ENCODE measurements around the gene COA8. TPM values are rescaled to one million over a fixed set of nuclear protein-coding genes. Genes with fewer than 3 reads are reported as not detected.

Gene COA8
- total RNA-seq, 1 donor from 2014 or later, result 45.2 TPM

DNA sequence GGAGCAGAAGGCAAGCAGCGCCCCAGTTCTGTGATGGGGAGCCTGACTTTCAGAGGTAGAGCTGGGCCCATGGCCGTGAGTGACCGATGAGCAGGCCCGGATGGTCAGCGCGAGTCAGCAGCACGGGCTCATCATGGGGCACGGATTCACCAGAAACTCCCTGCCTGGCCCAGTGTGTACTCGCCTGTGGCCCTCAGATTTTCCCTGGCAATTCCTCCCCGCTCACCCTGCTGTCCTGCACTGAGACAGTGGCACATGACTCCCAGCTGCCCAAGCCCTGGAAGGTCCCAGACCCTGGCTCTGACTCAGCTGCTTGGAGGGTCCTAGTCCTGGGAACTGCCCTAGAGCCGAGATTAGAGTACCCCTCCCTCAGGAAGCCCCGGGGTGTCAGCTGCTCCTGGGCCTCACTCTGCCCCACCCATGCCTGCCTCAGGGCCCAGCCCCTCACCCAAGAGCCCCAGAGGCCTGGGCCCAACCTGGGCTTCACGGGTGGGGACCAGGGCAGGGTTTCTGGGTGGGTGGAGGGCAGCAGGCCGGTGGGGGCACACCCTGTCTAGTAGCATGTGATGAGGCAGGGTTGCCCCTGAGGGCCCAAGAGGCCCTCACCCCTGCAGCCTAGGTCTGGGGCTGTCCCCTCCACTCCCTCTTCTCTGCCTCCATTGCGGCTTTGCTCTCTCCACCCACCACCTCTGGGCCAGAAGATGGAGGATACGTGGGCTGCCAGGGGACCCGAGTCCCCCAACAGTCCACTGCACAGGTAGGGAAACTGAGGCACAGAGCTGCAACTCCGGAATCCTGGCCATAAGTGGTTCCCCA is 25.4 kb upstream of the COA8 start:
- Mint-ChIP-seq H3K36me3 (ENCODE audit: low read depth, unreplicated experiment) (no peaks in the 10 kb centered on the region), H3K4me3 (ENCODE audit: unreplicated experiment) (peak overlapping the region; percentile 32), H3K27me3 (ENCODE audit: unreplicated experiment) (peaks cover 13% of the 10 kb centered on the region), H3K4me1 (ENCODE audit: unreplicated experiment) (no peaks in the 10 kb centered on the region), H3K9me3 (ENCODE audit: unreplicated experiment) (no peaks in the 10 kb centered on the region), H3K27ac (ENCODE audit: unreplicated experiment) (no peak overlapping the region)
- no peak for DNase-seq (ENCODE audit: low spot score)
- TF ChIP-seq, protein P1, sequence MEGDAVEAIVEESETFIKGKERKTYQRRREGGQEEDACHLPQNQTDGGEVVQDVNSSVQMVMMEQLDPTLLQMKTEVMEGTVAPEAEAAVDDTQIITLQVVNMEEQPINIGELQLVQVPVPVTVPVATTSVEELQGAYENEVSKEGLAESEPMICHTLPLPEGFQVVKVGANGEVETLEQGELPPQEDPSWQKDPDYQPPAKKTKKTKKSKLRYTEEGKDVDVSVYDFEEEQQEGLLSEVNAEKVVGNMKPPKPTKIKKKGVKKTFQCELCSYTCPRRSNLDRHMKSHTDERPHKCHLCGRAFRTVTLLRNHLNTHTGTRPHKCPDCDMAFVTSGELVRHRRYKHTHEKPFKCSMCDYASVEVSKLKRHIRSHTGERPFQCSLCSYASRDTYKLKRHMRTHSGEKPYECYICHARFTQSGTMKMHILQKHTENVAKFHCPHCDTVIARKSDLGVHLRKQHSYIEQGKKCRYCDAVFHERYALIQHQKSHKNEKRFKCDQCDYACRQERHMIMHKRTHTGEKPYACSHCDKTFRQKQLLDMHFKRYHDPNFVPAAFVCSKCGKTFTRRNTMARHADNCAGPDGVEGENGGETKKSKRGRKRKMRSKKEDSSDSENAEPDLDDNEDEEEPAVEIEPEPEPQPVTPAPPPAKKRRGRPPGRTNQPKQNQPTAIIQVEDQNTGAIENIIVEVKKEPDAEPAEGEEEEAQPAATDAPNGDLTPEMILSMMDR (IDR thresholded peaks at IDR 0.05; ENCODE audit: unreplicated experiment), result no peak

DNA sequence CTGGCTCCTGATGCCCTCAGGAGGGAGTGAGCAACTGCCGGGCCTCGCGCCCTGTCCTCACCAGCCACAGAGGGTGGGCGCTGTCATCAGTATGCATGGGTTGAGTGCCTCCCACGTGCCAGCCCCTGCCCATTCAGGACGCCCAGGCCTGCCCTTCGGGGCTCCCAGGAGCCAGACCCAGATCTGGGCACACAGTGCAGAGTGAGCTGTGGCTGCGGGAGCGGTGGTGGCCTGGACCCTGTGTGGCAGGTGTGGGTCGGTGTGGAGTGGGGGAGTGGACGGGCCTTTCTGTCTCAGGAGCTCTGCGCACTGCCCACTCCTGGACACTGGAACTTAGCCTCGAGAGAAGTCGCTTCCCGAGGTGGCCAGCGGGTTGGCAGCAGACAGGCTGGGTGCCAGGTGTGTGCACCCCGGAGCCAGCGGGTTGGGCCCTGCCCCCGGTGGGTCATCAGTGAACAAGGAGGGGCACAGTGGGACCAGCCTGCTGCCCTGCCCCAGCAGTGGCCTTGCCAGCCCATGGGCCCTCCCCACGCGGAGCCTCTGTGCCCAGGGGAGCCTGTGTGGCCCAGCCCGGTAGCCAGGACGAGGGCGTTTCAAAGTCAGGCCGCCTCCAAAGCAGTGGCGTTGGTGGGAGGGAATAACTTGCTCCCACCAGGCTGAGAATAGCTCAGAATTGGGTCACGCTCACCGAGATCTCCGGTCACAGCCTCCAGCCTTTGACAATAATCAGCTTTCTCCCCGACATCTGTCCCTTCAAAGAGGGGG is 24.3 kb upstream of the COA8 start:
- H3K27ac Mint-ChIP-seq (ENCODE audit: unreplicated experiment), result no peak overlapping the region

DNA sequence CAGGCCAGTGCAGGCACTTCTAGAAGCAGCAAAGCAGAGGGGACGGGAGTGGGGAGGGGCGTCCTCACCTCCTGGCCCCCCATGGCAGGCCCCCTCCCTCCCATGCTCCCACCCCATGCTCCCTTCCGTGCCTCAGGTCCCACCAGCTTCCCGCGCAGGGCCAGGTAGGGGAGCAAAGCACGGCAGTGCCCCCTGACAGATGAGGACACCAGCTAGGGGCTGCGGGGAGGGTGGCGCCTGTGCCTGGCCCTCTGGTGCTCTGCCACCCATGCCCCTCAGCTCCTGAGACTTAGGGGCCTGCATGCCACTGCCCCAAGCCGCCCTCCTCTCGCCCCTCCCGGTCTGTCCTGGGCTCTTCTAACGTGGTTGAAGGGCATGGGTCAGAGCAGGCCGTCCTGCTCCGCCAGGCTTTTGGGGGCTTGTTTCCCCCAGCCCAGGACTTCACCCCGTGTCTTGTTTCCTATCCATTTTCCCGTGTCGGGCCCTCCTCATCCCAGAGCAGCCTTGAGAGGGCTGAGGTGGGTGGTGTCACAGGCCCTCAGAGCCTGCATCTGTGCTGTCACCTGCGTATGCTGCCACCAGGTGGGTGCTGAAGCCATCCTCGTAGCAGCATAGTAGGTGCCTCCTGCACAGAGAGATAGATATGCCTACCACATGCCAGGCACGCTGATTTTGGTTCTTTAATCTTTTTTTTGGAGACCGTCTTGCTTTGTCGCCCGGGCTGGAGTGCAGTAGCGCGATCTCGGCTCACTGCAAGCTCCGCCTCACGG is 23.5 kb upstream of the COA8 start:
- no peaks in the 10 kb centered on the region for H3K9me3 Mint-ChIP-seq (ENCODE audit: unreplicated experiment)
- H3K27me3 Mint-ChIP-seq (ENCODE audit: unreplicated experiment), result peaks cover 13% of the 10 kb centered on the region
- H3K4me3 Mint-ChIP-seq (ENCODE audit: unreplicated experiment), result no peak overlapping the region
- no peak overlapping the region for H3K27ac Mint-ChIP-seq (ENCODE audit: unreplicated experiment)
- DNase-seq (ENCODE audit: low spot score), result no peak
- H3K4me1 Mint-ChIP-seq (ENCODE audit: unreplicated experiment), result no peaks in the 10 kb centered on the region
- H3K36me3 Mint-ChIP-seq (ENCODE audit: low read depth, unreplicated experiment), result no peaks in the 10 kb centered on the region
- TF ChIP-seq, protein P1 (IDR thresholded peaks at IDR 0.05; ENCODE audit: unreplicated experiment), result no peak

More for the DNA sequence above, 24.3 kb upstream of the COA8 start:
- Mint-ChIP-seq H3K36me3 (ENCODE audit: low read depth, unreplicated experiment) (no peaks in the 10 kb centered on the region), H3K9me3 (ENCODE audit: unreplicated experiment) (no peaks in the 10 kb centered on the region), H3K4me1 (ENCODE audit: unreplicated experiment) (no peaks in the 10 kb centered on the region), H3K4me3 (ENCODE audit: unreplicated experiment) (no peak overlapping the region), H3K27me3 (ENCODE audit: unreplicated experiment) (peaks cover 13% of the 10 kb centered on the region)
- DNase-seq (ENCODE audit: low spot score), result no peak
- TF ChIP-seq, protein P1 (IDR thresholded peaks at IDR 0.05; ENCODE audit: unreplicated experiment), result no peak

DNA sequence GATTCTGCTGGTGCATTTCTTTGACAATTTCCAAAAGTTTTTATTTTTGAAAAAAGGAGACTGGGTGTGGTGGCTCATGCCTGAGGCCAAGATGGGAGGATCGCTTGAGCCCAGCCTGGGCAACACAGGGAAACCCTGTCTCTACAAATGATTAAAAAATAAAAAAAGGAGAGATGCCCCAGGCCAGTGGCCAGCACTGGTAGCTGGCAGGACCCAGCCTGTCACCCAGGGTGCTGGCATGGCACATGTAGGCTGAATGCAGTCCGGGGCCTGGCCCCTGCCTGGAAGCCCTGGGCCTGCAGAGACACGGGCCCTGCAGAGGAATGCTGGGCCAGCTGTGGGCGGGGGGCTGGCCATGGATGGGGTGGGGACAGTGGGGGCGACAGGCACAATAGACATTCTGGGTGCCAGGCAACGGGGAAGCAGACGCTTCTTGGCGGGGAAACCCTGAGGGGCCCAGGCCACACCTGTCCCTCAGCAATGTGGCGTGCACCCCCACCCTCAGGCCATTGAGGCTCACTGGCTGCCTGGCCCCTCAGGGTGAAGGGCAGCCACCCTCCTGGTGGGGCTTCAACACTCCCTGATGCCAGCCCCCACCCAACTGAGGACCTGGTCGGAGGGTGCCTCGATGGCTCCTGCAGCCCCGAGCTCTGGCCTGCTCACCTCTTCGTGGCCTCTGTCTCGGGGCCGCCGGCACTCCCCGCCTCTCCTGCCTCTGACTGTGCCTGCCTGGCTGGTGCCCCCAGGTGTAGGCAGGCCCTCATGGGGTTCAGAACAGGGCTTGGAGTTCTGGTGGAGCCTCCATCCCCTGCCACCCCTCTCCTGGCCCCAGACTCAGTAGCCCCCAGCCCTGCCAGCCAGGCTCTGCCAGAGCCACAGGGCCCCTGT is 21.7 kb upstream of the COA8 start:
- peaks cover 11% of the 10 kb centered on the region for H3K27me3 Mint-ChIP-seq (ENCODE audit: unreplicated experiment)
- DNase-seq (ENCODE audit: low spot score), result no peak
- H3K36me3 Mint-ChIP-seq (ENCODE audit: low read depth, unreplicated experiment), result no peaks in the 10 kb centered on the region
- no peaks in the 10 kb centered on the region for H3K9me3 Mint-ChIP-seq (ENCODE audit: unreplicated experiment)
- TF ChIP-seq, protein P1 (IDR thresholded peaks at IDR 0.05; ENCODE audit: unreplicated experiment), result no peak
- no peak overlapping the region for H3K27ac Mint-ChIP-seq (ENCODE audit: unreplicated experiment)
- no peak overlapping the region for H3K4me3 Mint-ChIP-seq (ENCODE audit: unreplicated experiment)
- H3K4me1 Mint-ChIP-seq (ENCODE audit: unreplicated experiment), result no peaks in the 10 kb centered on the region
